GM18909 (cell line): ENCODE data around the gene DUSP22.

Experiments used
- ATAC-seq: cut with Tn5 transposase; IDR thresholded peaks from one replicate; pipeline ENCODE4 v1.9.1; 2021; ENCODE audit warnings: mild to moderate bottlenecking; ENCODE audit not compliant: unreplicated experiment, poor library complexity

Gene DUSP22

GRCh38 chr6:307065-307814 lies 15.0 kb downstream of the DUSP22 start:
- ATAC-seq = no peak

- no peak for ATAC-seq
Observed at GRCh38 chr6:307874-308273, 15.6 kb downstream of the DUSP22 start.

- no peak for ATAC-seq
Observed at GRCh38 chr6:308307-308706, 16.0 kb downstream of the DUSP22 start.

- ATAC-seq = no peak
Observed at GRCh38 chr6:308768-309167, 16.5 kb downstream of the DUSP22 start.

- no peak for ATAC-seq
Observed at GRCh38 chr6:309947-310346, 17.7 kb downstream of the DUSP22 start.

- no peak for ATAC-seq
Observed at GRCh38 chr6:310671-311070, 18.4 kb downstream of the DUSP22 start.

- no peak for ATAC-seq
Observed at GRCh38 chr6:311679-312220, 19.5 kb downstream of the DUSP22 start.

GRCh38 chr6:313087-313486 lies 20.8 kb downstream of the DUSP22 start:
- ATAC-seq = peak; percentile 17

- ATAC-seq = no peak
Observed at GRCh38 chr6:313917-314316, 21.6 kb downstream of the DUSP22 start.

GRCh38 chr6:314377-314776 lies 22.1 kb downstream of the DUSP22 start:
- ATAC-seq = no peak

GRCh38 chr6:315226-315625 lies 22.9 kb downstream of the DUSP22 start:
- ATAC-seq = no peak

- ATAC-seq = no peak
Observed at GRCh38 chr6:315921-316752, 23.9 kb downstream of the DUSP22 start.

- ATAC-seq = no peak
Observed at GRCh38 chr6:316753-317038, 24.4 kb downstream of the DUSP22 start.

- no peak for ATAC-seq
Observed at GRCh38 chr6:317060-317447, 24.8 kb downstream of the DUSP22 start.

GRCh38 chr6:317448-318144 lies 25.3 kb downstream of the DUSP22 start:
- peak; percentile 38 for ATAC-seq

- no peak for ATAC-seq
Observed at GRCh38 chr6:318243-318890, 26.1 kb downstream of the DUSP22 start.

- ATAC-seq = peak; percentile 35
Observed at GRCh38 chr6:319177-320131, 27.2 kb downstream of the DUSP22 start.

GRCh38 chr6:320351-321157 lies 28.3 kb downstream of the DUSP22 start:
- ATAC-seq = no peak

GRCh38 chr6:321158-321438 lies 28.8 kb downstream of the DUSP22 start:
- no peak for ATAC-seq
